Stimulated activated naive CD4-positive, alpha-beta T cell treated with Interleukin-2 at 50 U/mL for 16 hours (primary cell): Measurements from ENCODE around the gene DMWD.

ENCODE experiments used
- DNase-seq: peaks from one replicate; lab custom pipeline; 2025; lab: John Stamatoyannopoulos, UW

The DMWD gene

DNA sequence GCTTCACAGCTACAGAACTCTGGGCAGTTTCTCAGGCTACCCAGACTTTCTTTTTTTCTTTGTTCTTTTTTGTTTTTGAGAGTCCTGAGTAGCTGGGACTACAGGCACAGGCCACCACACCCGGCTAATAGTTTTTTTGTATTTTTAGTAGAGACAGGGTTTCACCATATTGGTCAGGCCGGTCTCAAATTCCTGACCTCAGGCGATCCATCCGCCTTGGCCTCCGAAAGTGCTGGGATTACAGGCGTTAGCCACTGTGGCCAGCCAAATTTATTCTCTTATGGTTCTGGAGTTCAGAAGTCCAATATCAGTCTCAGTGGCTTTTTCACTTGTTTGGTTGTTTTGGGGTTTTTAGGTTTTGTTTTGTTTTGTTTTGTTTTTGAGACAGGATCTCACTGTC is 47.0 kb downstream of the DMWD start:
- no peak for DNase-seq

DNA sequence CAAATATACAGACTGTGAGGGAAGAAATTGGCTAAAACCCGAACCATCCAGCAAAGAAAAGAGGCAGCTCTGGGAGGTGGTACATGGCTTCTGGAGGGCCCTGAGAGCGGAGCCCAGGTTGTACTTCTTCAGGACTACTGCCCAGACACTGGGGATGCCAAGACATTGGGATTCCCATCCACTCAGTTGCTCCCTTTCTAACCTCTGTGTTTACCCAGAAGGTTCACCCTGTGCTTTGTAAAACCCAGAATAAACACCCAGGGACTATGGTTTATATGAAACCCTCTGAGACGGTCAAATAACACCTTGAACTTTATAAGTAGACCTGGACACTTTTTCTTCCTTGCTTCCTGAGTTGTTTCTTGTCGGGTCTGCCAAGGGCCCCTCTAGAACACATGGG is 49.7 kb downstream of the DMWD start:
- no peak for DNase-seq

DNA sequence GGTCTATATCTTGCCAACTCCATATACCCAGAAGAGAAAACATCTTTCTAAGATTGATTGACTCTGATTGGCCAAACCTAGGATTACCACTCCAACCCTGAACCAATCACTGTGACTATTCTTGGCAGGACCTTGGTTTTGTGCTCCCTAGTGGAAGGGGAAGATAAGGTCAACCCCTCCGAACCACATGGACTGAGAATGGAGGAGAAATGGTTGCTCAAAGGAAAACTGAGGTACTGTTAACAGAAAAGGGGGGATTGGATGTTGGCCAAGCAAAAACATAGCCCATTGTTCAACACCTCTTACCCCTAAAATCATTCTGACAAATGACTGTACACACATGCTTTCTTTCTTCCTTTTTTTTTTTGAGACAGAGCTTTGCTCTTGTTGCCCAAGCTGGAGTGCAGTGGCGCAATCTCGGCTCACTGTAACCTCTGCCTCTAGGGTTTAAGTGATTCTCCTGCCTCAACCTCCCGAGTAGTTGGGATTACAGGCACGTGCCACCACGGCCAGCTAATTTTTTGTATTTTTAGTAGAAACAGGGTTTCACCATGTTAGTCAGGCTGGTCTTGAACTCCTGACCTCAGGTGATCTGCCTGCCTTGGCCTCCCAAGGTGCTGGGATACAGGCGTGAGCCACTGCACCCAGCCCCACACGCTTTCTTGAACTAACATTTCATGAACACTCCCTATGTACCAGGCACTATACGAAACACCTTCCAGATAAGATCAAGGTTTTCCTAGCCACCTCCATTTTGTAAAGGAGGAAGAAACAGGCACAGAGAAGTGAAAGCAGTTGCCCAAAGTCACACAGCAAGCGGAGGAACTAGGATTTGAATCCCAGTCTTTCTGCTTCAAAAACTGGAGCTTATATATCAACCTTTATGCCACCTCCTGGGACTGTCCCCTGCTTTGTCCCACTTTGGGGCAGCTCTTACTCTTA is 52.9 kb downstream of the DMWD start:
- no peak for DNase-seq

DNA sequence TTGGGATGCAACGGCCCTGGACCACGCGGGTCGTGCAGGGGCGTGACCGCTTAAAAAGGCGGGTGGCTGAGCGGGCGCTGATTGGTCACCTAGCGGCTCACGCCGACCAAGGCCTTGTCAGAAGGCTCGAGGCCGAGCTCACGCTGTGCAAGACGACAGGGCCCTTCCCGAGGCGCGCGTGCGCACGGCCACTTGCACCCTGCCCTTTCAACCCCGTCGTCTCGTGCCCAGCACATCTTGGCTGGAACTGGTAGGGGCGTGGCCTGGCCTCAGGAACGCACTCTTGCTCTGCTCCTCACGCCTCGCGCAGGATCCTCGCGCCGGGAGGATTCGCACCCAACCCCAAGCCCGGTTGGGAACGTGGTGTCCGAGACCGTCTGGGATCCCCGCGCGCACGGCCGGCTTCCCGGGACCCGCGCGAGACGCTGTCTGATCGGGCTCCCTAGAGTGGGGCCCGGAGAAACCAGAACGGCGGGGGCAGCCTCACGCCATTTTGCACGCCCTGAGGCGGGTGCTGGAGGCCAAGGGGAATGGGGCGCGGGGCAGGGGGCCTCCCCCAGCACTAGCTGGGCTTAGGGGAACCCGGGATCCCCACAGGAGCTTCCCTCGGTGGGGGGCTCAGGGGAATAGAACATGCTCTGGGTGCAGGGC is 59.4 kb downstream of the DMWD start, which contains the start of gene MEIOSIN:
Gene MEIOSIN, plus strand, starts transcription at position 280 of the 651 bp plus-strand sequence. CDS start 1,938 bp downstream, outside the sequence.
- no peak for DNase-seq
